ENCODE measurements around the gene NOTCH3.
A peak's percentile ranks its signal among the peaks of the same experiment; 100 is the strongest.

The NOTCH3 gene

GRCh38 chr19:15159251-15159650 lies 41.5 kb downstream of the NOTCH3 start:
- no peak for DNase-seq

- no peak for DNase-seq
Measured at GRCh38 chr19:15156391-15156790, 44.4 kb downstream of the NOTCH3 start.

GRCh38 chr19:15155296-15155695 lies 45.5 kb downstream of the NOTCH3 start:
- no peak for DNase-seq

- DNase-seq, result peak; percentile 51 to 61
Measured at GRCh38 chr19:15154002-15154612, 46.7 kb downstream of the NOTCH3 start.

GRCh38 chr19:15149737-15150136 lies 51.1 kb downstream of the NOTCH3 start:
- peak; percentile 67 to 72 for DNase-seq

GRCh38 chr19:15147090-15147489 lies 53.7 kb downstream of the NOTCH3 start:
- DNase-seq, result no peak

- DNase-seq, result no peak
Measured at GRCh38 chr19:15144046-15144646, 56.6 kb downstream of the NOTCH3 start.

- DNase-seq, result no peak
Measured at GRCh38 chr19:15142313-15142712, 58.5 kb downstream of the NOTCH3 start.

- DNase-seq, result no peak
Measured at GRCh38 chr19:15141143-15141542, 59.7 kb downstream of the NOTCH3 start.

- DNase-seq, result no peak
Measured at GRCh38 chr19:15138427-15138826, 62.4 kb downstream of the NOTCH3 start.

- DNase-seq, result no peak
Measured at GRCh38 chr19:15137777-15138176, 63.0 kb downstream of the NOTCH3 start.

- no peak for DNase-seq
Measured at GRCh38 chr19:15136234-15136954, 64.4 kb downstream of the NOTCH3 start.

- no peak for DNase-seq
Measured at GRCh38 chr19:15129856-15130585, 70.8 kb downstream of the NOTCH3 start.

GRCh38 chr19:15128162-15128770 lies 72.5 kb downstream of the NOTCH3 start:
- no peak for DNase-seq

GRCh38 chr19:15126131-15126910 lies 74.5 kb downstream of the NOTCH3 start:
- DNase-seq, result no peak

GRCh38 chr19:15125232-15126067 lies 75.3 kb downstream of the NOTCH3 start:
- DNase-seq, result peak; percentile 94 to 95

- no peak for DNase-seq
Measured at GRCh38 chr19:15124572-15125231, 76.1 kb downstream of the NOTCH3 start.

GRCh38 chr19:15123900-15124299 lies 76.9 kb downstream of the NOTCH3 start:
- no peak for DNase-seq

- no peak for DNase-seq
Measured at GRCh38 chr19:15123031-15123890, 77.5 kb downstream of the NOTCH3 start.

Measured in AML-193 (cell line).